Heart right ventricle (tissue), 16 donors: Measurements from ENCODE around the gene STX12. TPM values are rescaled to one million over a fixed set of nuclear protein-coding genes. Genes with fewer than 3 reads are reported as not detected.

Experiments
- ATAC-seq, 8 donors: fragments of 200-7000 bp; cut with Tn5 transposase; one replicate each; pipeline ENCODE4 v1.9.1; 2020; ENCODE audit warnings: mild to moderate bottlenecking in 8 of 8, moderate library complexity in 8 of 8, moderate number of reproducible peaks in 1 of 8
- DNase-seq, 2 donors: peaks; one replicate each; pipeline ENCODE4 v3.0.0-alpha.2; 2020
- H3K27ac ChIP-seq, 10 donors: fragments of 200-600 bp; sonication (generic) in 2 of 10; one replicate each; pipeline versions ENCODE4 v1.5.0 to v1.8.0; 2020 to 2022; ENCODE audit warnings: mild to moderate bottlenecking in 3 of 10
- H3K27me3 ChIP-seq, 7 donors: fragments of 200-600 bp; one replicate each; pipeline ENCODE4 v1.8.0; 2021 to 2022; ENCODE audit warnings: mild to moderate bottlenecking in 2 of 7
- H3K36me3 ChIP-seq, 9 donors: fragments of 200-600 bp; sonication (generic) in 1 of 9; one replicate each; pipeline versions ENCODE4 v1.5.0 to v1.8.0; 2020 to 2022; ENCODE audit warnings: mild to moderate bottlenecking in 2 of 9
- H3K4me1 ChIP-seq, 9 donors: fragments of 200-600 bp; sonication (generic) in 1 of 9; one replicate each; pipeline versions ENCODE4 v1.5.0 to v1.8.0; 2020 to 2022; ENCODE audit warnings: mild to moderate bottlenecking in 4 of 9
- H3K4me3 ChIP-seq, 10 donors: fragments of 200-600 bp; sonication (generic) in 2 of 10; one replicate each; pipeline versions ENCODE4 v1.5.0 to v1.8.0; 2020 to 2022; ENCODE audit warnings: mild to moderate bottlenecking in 7 of 10, moderate library complexity in 2 of 10
- H3K9me3 ChIP-seq, 11 donors: fragments of 200-600 bp in 10 of 11; sonication (generic) in 2 of 11; one replicate each; pipeline versions ENCODE4 v1.5.0 to v1.8.0; 2013 to 2022; ENCODE audit warnings: mild to moderate bottlenecking in 2 of 11, control low read depth in 1 of 11, moderate library complexity in 1 of 11
- CTCF ChIP-seq, 9 donors: fragments of 200-600 bp; sonication (generic) in 2 of 9; IDR thresholded peaks; one replicate each; pipeline versions ENCODE4 v1.5.0 to v1.8.0; 2021 to 2022; ENCODE audit warnings: antibody characterized with exemption in 9 of 9, mild to moderate bottlenecking in 5 of 9, moderate library complexity in 1 of 9
- WGBS, 2 donors: extraction: QIAGEN DNeasy Blood & Tissue Kit; methylation state at CpG; one replicate each; pipeline ENCODE4 v1.1.7; 2013; ENCODE audit warnings: inconsistent platforms in 1 of 2; 5-methylcytosine and 5-hydroxymethylcytosine counted together
- intact Hi-C, 10 donors: fragments of 100-400 bp; cut with DNase I; formaldehyde crosslinking; loops; one replicate each; pipeline versions ENCODE4 v1.11.1 to v1.14.2; 2022
- polyA plus RNA-seq, 2 donors: library from polyadenylated mRNA; stranded (reverse); fragments of 200-250 nt; gene quantifications; one replicate each; pipeline ENCODE4 v1.2.3, GENCODE V29; 2013
- total RNA-seq, 10 donors: library from RNA; stranded (reverse); fragmentation: NEBNext Ultra II Directional in 3 of 10; extraction: Animal tissue kit (Norgen Biotek cat#: 25700) in 3 of 10; gene quantifications; one replicate each; pipeline versions ENCODE4 v1.2.1 to v1.2.4, GENCODE V29; 2021 to 2023
- donor health status: Arrhythmogenic right ventricular cardiomyopathy.
- donor health status: ischemic (EF 13 %, LVEDD 7.1; RV severe dilation, severe dysfunction).
- donor health status: healthy with polysubstance abuse.
- donor health status: DM: no; HTN: yes; CAD: no.
- donor health status: DM: no; HTN: no; CAD: no.
- donor health status: ischemic (EF 25% LVEDD 6.9; RV normal size, moderate dysfunction).
- donor health status: ischemic (EF 25% LVEDD 5.7; RV mildly dilated, moderate dysfunction).
- donor health status: healthy.
- donor health status: DM: yes; HTN: yes; CAD: no.
- donor health status: Ischemic cardiomyopathy.
- donor health status: ischemic (EF 35%, LVEDD 5.7; RV mildly dilated, moderate dysfunction).
- donor health status: nonischemic (EF 11% LVEDD 7.7; RV severe dilation, severe dysfunction).
- donor health status: DM: yes; HTN: yes; CAD: no.
- donor health status: PGD.
- donor health status: ischemic (EF 29% LVEDD 5.4; RV normal size, mild dysfunction).
- donor health status: nonischemic (EF 23%, LVEDD 6.1; RV moderate dilation, normal function).

Gene STX12
- total and polyA plus RNA-seq, 12 donors, result 15.1 to 45.7 (median 21.2) TPM

- DNase-seq (peak; percentile 52 to 54), ATAC-seq (peak in 6 of 8 donors; percentile 2 to 40 (median 6))
- 0 to 1% methylated on average over 36 to 46 of the region's 46 CpGs for WGBS, 2 donors
- TF ChIP-seq CTCF (IDR thresholded peaks at IDR 0.05), result no peak
- H3K36me3 ChIP-seq, result peaks cover 0 to 40% (median 15%) of the 10 kb centered on the region in 9 donors
- intact Hi-C loops, result loop anchor here in 3 of 10 donors (5.0 kb wide), 2 partner anchors 46 to 54 kb away; partner anchors contain the start of genes IFI6 (in 2 of the 3) and STX12 (in 2 of the 3)
- no peaks in the 10 kb centered on the region for H3K27me3 ChIP-seq
- peak overlapping the region; percentile 83 to 98 (median 92) for H3K27ac ChIP-seq
- H3K4me3 ChIP-seq, result peak overlapping the region; percentile 70 to 98 (median 93)
- peaks cover 0 to 20% (median 16%) of the 10 kb centered on the region in 9 donors for H3K4me1 ChIP-seq
- no peaks in the 10 kb centered on the region for H3K9me3 ChIP-seq
Measured at GRCh38 chr1:27726173-27727044, 46.6 kb upstream of the STX12 start.

GRCh38 chr1:27727126-27727525, 45.9 kb upstream of the STX12 start:
- intact Hi-C loops, result loop anchor here in 3 of 10 donors (5.0 kb wide), 2 partner anchors 45 to 55 kb away; partner anchors contain the start of genes IFI6 (in 2 of the 3) and STX12 (in 2 of the 3)
- TF ChIP-seq CTCF (IDR thresholded peaks at IDR 0.05), result no peak
- Histone ChIP-seq H3K36me3 (peaks cover 0 to 47% (median 17%) of the 10 kb centered on the region in 9 donors), H3K4me1 (peaks cover 0 to 20% (median 16%) of the 10 kb centered on the region in 9 donors), H3K9me3 (no peaks in the 10 kb centered on the region), H3K4me3 (peak overlapping the region in 6 of 10 donors; percentile 70 to 98 (median 86)), H3K27me3 (no peaks in the 10 kb centered on the region), H3K27ac (peak overlapping the region in 4 of 10 donors; percentile 91 to 98 (median 92))
- DNase-seq (no peak), ATAC-seq (no peak)
- 70 to 72% methylated on average over 3 of the region's 3 CpGs for WGBS, 2 donors

GRCh38 chr1:27736252-27736651, 36.8 kb upstream of the STX12 start:
- intact Hi-C loops, result no loop called here
- H3K4me1 ChIP-seq, result no peaks in the 10 kb centered on the region
- WGBS, 2 donors, result 83 to 97% methylated on average over 3 of the region's 3 CpGs
- no peaks in the 10 kb centered on the region for H3K27me3 ChIP-seq
- ATAC-seq, result no peak
- H3K4me3 ChIP-seq, result no peak overlapping the region
- TF ChIP-seq CTCF (IDR thresholded peaks at IDR 0.05), result no peak
- no peak for DNase-seq
- no peaks in the 10 kb centered on the region for H3K9me3 ChIP-seq
- no peak overlapping the region for H3K27ac ChIP-seq
- peaks cover 0 to 97% (median 42%) of the 10 kb centered on the region in 9 donors for H3K36me3 ChIP-seq

GRCh38 chr1:27741121-27741520, 31.9 kb upstream of the STX12 start:
- DNase-seq, result no peak
- no peak overlapping the region for H3K27ac ChIP-seq
- H3K27me3 ChIP-seq, result no peaks in the 10 kb centered on the region
- intact Hi-C loops, result no loop called here
- no peak overlapping the region for H3K4me3 ChIP-seq
- ATAC-seq, result no peak
- no peaks in the 10 kb centered on the region for H3K4me1 ChIP-seq
- 95 to 98% methylated on average over 6 of the region's 6 CpGs for WGBS, 2 donors
- H3K9me3 ChIP-seq, result no peaks in the 10 kb centered on the region
- peaks cover 0 to 94% (median 34%) of the 10 kb centered on the region in 9 donors for H3K36me3 ChIP-seq
- TF ChIP-seq CTCF (IDR thresholded peaks at IDR 0.05), result no peak
